Measurements from ENCODE around the gene TTPAL. TPM values are rescaled to one million over a fixed set of nuclear protein-coding genes. Genes with fewer than 3 reads are reported as not detected.

The TTPAL gene
- total and polyA plus RNA-seq, 2 of the 4 experiments (the other 2 are of a cell fraction), result 8.2 to 18.1 TPM

DNA sequence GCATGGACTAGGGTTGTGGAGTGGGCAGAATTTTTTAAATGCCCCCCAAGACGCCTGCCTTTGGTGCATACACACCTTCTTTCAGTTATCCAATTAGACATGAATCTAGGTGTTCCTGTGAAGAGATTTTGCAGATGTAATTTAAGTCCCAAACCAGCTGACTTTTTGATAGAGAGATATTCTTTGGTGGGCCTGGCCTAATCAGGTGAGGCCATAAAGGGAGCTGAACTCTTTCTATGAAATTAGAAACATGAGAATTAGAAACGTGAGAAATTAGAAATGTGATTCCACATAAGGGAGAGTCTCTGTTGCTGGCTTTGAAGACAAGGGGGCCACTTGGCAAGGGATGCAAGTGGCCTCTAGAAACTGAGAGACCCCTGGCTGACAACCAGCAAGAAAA is 36.4 kb upstream of the TTPAL start:
- dilution Hi-C loops (cut with HindIII; ENCODE audit: low sequenced_read_pairs, unreplicated experiment), result no loop called here
- no peaks in the 10 kb centered on the region for H3K79me1 ChIP-seq (ENCODE audit: low read depth in 1 of 2, low read length in 2 of 2)
- no peaks in the 10 kb centered on the region for H3K36me3 ChIP-seq (ENCODE audit: control insufficient read depth, insufficient read depth, low read length)
- H3K4me1 ChIP-seq (ENCODE audit: control insufficient read depth, insufficient read depth, low read length), result no peaks in the 10 kb centered on the region
- H2AK9ac ChIP-seq (replicated peaks; ENCODE audit: low read depth, low read length, poor library complexity), result no peak overlapping the region
- no peak overlapping the region for H3K4me3 ChIP-seq (ENCODE audit: insufficient read depth, low read depth, low read length)
- no peak overlapping the region for H2AK5ac ChIP-seq (ENCODE audit: low read depth, low read length)
- H3K9me1 ChIP-seq (ENCODE audit: insufficient read depth, low read length), result no peaks in the 10 kb centered on the region
- no peaks in the 10 kb centered on the region for H3K9me3 ChIP-seq (ENCODE audit: control insufficient read depth, insufficient read depth, low read length)
- H3K27ac ChIP-seq (ENCODE audit: insufficient read depth, low read length), result no peak overlapping the region
- H3K14ac ChIP-seq (replicated peaks; ENCODE audit: low read depth, low read length), result no peak overlapping the region
- no peak overlapping the region for H4K91ac ChIP-seq (ENCODE audit: insufficient read depth, low read depth, low read length)
- no peak overlapping the region for H2BK5ac ChIP-seq (ENCODE audit: low read depth, low read length, poor library complexity, severe bottlenecking)
- POLR2A ChIA-PET (ENCODE audit: unreplicated experiment), result no interaction called here
- no peak overlapping the region for H3K4me2 ChIP-seq (ENCODE audit: low read depth, low read length)
- intact Hi-C loops (cut with micrococcal nuclease), result no loop called here
- H3K18ac ChIP-seq (ENCODE audit: low read depth, low read length), result no peak overlapping the region
- DNase-seq (no peak), ATAC-seq (ENCODE audit: low read depth) (no peak)
- WGBS, 2 experiments (ENCODE audit: extremely low coverage in 2 of 2, insufficient read length in 1 of 2), result 0% methylated on average over 1 of the region's 2 CpGs; no CpG with 5 or more reads in 1 of the 2 experiments
- no peak overlapping the region for H2AFZ ChIP-seq (replicated peaks; ENCODE audit: low read length, poor library complexity)
- H4K8ac ChIP-seq (ENCODE audit: low read depth in 2 of 2, low read length in 2 of 2), result no peak overlapping the region
- H2BK120ac ChIP-seq (ENCODE audit: low read depth, low read length), result no peak overlapping the region
- no peak overlapping the region for H3K23ac ChIP-seq (ENCODE audit: low read depth, low read length)
- BruUV-seq (replicated peaks), result no TSS peak
- CTCF ChIA-PET, result no interaction called here
- H4K20me1 ChIP-seq (ENCODE audit: insufficient read depth, low read length), result no peaks in the 10 kb centered on the region
- no peak overlapping the region for H3K56ac ChIP-seq (ENCODE audit: extremely low read depth, insufficient read depth, low read length)
- H2BK15ac ChIP-seq (ENCODE audit: low read depth, low read length), result no peak overlapping the region
- in situ Hi-C loops (cut with MboI; ENCODE audit: low sequenced_read_pairs), result no loop called here
- no peak overlapping the region for H4K5ac ChIP-seq (ENCODE audit: low read depth, low read length)
- no peak overlapping the region for H3K9ac ChIP-seq (ENCODE audit: low read depth, low read length)
- H3K27me3 ChIP-seq (ENCODE audit: control insufficient read depth, insufficient read depth, low read length), result peaks cover 9% of the 10 kb centered on the region
- TF ChIP-seq, protein P1, sequence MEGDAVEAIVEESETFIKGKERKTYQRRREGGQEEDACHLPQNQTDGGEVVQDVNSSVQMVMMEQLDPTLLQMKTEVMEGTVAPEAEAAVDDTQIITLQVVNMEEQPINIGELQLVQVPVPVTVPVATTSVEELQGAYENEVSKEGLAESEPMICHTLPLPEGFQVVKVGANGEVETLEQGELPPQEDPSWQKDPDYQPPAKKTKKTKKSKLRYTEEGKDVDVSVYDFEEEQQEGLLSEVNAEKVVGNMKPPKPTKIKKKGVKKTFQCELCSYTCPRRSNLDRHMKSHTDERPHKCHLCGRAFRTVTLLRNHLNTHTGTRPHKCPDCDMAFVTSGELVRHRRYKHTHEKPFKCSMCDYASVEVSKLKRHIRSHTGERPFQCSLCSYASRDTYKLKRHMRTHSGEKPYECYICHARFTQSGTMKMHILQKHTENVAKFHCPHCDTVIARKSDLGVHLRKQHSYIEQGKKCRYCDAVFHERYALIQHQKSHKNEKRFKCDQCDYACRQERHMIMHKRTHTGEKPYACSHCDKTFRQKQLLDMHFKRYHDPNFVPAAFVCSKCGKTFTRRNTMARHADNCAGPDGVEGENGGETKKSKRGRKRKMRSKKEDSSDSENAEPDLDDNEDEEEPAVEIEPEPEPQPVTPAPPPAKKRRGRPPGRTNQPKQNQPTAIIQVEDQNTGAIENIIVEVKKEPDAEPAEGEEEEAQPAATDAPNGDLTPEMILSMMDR (conservative IDR thresholded peaks at IDR 0.05; ENCODE audit: low read depth, low read length), result no peak
- TF ChIP-seq BHLHE40 (IDR thresholded peaks at IDR 0.05; ENCODE audit: low read depth, low read length) (no peak), RAD21 (IDR thresholded peaks at IDR 0.05; ENCODE audit: low read length) (no peak), RCOR1 (IDR thresholded peaks at IDR 0.05; ENCODE audit: insufficient replicate concordance, low read length) (no peak), RFX5 (IDR thresholded peaks at IDR 0.05; ENCODE audit: low read depth, low read length) (no peak), SMC3 (IDR thresholded peaks at IDR 0.05; ENCODE audit: low read depth, low read length) (no peak), MAFK (IDR thresholded peaks at IDR 0.05; ENCODE audit: low read depth, low read length) (no peak), ELK1 (IDR thresholded peaks at IDR 0.05; ENCODE audit: borderline replicate concordance, low read depth, low read length) (no peak), CEBPB (IDR thresholded peaks at IDR 0.05; ENCODE audit: low read depth, low read length) (no peak), CHD1 (IDR thresholded peaks at IDR 0.05; ENCODE audit: low read depth, low read length) (no peak), POLR2A (IDR thresholded peaks at IDR 0.05; ENCODE audit: low read depth, low read length) (no peak), NFE2L2 (IDR thresholded peaks at IDR 0.05; ENCODE audit: low read depth, low read length) (no peak), MXI1 (IDR thresholded peaks at IDR 0.05; ENCODE audit: borderline replicate concordance, low read depth, low read length) (no peak), FOS (IDR thresholded peaks at IDR 0.05; ENCODE audit: low read depth, low read length) (no peak), MAZ (IDR thresholded peaks at IDR 0.05; ENCODE audit: borderline replicate concordance, low read depth, low read length) (no peak)
- TF ChIP-seq, protein P2, sequence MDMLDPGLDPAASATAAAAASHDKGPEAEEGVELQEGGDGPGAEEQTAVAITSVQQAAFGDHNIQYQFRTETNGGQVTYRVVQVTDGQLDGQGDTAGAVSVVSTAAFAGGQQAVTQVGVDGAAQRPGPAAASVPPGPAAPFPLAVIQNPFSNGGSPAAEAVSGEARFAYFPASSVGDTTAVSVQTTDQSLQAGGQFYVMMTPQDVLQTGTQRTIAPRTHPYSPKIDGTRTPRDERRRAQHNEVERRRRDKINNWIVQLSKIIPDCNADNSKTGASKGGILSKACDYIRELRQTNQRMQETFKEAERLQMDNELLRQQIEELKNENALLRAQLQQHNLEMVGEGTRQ (IDR thresholded peaks at IDR 0.05; ENCODE audit: low read depth, low read length), result no peak
- H2BK20ac ChIP-seq (ENCODE audit: low read depth, low read length), result no peak overlapping the region
- H3K4ac ChIP-seq (ENCODE audit: low read depth, low read length), result no peak overlapping the region

All from IMR-90 (cell line).